GM19438 (cell line): ENCODE data around the gene C11orf54.

Experiments used
- ATAC-seq: cut with Tn5 transposase; IDR thresholded peaks from one replicate; pipeline ENCODE4 v1.9.1; 2021; ENCODE audit warnings: low read depth; ENCODE audit not compliant: unreplicated experiment

The C11orf54 gene

GRCh38 chr11:93741094-93741881 is at the start of gene C11orf54, which contains the start of gene TAF1D:
Gene C11orf54 (plus strand): TSS chr11:93741672. CDS start chr11:93747394, 5,722 bp downstream.
Gene TAF1D (minus strand): TSS chr11:93741495. CDS start chr11:93739304, 2,191 bp downstream.
- peak; percentile 82 for ATAC-seq

- ATAC-seq: no peak
Measured at GRCh38 chr11:93694109-93694508, 47.4 kb upstream of the C11orf54 start.

DNA sequence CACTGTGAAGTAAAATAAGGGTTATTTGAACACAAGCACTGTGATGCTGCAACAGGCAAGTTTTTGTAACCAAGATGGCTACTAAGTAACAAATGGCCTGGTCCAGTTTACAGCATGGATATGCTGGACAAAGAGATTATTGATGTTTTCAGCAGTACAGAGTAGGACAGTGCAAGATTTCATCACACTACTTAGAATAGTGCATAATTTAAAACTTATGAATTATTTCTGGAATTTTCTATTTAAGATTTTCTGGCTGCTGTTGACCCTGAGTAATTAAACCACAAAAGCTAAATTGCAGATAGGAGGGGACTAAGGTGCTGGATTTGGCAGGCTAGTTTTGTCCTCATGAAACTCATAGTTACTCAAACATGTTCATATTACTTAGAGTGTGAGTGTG is 46.9 kb upstream of the C11orf54 start:
- ATAC-seq: no peak

GRCh38 chr11:93697611-93698010 is 43.9 kb upstream of the C11orf54 start:
- ATAC-seq: no peak

- ATAC-seq: no peak
Measured at GRCh38 chr11:93700830-93701229, 40.6 kb upstream of the C11orf54 start.

- no peak for ATAC-seq
Measured at GRCh38 chr11:93704237-93704636, 37.2 kb upstream of the C11orf54 start.

DNA sequence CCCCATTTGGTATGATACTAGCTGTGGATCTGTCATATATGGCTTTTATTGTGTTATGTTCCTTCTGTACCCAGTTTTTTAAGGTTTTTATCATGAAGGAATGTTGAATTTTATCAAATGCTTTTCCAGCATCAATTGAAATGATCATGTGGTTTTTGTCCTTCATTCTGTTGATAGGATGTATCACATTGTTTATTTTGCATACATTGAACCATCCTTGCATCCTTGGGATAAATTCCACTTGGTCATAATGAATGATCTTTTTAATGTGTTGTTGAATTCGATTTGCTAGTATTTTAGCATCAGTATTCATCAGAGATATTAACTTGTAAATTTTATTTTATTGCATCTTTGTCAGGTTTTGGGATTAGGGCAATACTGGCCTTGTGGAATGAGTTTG is 31.2 kb upstream of the C11orf54 start:
- ATAC-seq: no peak

- ATAC-seq: no peak
Measured at GRCh38 chr11:93712678-93713077, 28.8 kb upstream of the C11orf54 start.

DNA sequence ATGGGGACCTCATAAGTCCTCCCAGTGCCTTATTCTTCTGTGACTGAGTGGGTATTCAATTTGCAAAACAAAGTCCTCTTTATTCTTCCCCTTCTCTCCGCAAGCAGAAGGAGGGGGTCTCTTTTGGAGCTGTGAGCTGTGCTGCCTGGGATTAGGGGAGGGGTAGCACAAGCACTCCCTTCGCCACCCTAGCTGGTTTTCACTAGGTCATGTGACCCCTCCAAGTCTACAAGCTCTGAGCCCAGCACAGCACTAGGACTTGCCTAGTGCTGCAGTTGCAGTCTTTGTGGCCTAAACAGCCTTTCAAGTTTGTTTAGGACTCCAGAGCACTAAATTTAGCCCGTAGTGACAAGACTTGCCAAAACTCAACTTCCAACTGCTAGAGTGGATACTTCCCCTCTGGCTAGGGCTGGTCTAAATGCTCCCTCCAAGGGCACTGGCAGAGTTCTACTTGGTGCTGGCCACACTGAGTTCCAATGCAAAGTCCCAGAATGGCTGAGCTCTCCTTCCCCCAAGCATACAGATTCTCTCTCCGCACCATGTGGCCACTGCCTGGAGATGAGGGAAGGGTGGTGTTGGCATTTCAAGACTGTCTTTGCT is 25.6 kb upstream of the C11orf54 start:
- no peak for ATAC-seq

GRCh38 chr11:93717501-93717900 is 24.0 kb upstream of the C11orf54 start:
- ATAC-seq: no peak

DNA sequence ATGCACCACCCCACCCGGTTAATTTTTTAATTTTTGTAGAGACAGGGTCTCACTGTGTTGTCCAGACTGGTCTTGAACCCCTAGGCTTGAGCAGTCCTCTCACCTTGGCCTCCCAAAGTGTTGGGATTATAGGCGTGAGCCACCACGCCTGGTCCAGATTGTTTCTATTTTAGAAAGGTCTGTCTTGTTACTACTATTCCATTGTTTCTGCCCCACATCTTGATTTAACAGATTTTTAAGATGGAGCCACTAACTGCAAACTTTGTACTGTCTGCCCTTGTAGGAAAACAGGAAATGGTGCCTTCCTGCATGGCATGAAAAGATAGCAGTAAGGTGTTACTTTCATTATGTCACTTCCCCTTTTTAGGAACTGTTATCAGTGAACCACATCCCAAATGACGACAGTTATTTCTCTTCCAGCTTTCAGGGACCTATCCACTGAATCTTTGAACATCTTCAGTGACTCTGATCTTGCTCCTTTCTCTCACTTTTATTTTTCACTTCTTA is 23.4 kb upstream of the C11orf54 start:
- ATAC-seq: peak; percentile 84

DNA sequence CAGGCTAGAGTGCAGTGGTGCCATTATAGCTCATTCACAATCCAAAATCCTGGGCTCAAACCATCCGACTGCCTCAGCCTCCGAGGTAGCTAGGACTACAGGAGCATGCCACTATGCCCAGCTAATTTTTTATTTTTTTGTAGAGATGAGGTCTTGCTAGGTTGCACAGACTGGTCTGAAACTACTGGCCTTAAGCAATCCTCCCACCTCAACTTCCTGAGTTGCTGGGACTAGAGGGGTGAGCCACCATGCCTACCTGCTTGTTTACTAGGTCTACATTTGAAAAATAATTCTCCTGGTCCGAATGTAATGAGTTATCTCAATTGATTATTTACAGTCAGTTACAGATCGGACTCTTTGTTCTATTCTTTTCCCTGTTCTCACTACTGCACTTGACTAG is 22.2 kb upstream of the C11orf54 start:
- ATAC-seq: no peak

- ATAC-seq: no peak
Measured at GRCh38 chr11:93720522-93720921, 20.9 kb upstream of the C11orf54 start.

DNA sequence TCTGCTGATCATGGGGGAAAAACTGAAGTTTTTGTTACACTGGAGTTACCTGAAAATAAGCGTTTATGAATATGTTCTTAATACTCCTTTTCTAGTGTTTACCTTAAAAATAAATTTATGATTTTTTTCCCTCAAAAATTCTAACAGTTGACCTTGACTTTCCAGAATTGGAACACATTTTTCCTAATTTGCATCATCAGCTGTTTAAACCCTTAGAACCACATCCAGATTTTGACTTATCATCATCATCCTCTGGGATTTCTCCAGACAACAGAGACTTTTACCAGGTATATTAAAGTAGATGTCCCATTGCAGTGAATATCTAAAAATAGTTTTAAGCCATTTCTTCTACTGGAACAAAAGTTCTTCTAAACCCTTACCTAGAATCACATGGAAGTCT is 17.4 kb upstream of the C11orf54 start:
- ATAC-seq: no peak

DNA sequence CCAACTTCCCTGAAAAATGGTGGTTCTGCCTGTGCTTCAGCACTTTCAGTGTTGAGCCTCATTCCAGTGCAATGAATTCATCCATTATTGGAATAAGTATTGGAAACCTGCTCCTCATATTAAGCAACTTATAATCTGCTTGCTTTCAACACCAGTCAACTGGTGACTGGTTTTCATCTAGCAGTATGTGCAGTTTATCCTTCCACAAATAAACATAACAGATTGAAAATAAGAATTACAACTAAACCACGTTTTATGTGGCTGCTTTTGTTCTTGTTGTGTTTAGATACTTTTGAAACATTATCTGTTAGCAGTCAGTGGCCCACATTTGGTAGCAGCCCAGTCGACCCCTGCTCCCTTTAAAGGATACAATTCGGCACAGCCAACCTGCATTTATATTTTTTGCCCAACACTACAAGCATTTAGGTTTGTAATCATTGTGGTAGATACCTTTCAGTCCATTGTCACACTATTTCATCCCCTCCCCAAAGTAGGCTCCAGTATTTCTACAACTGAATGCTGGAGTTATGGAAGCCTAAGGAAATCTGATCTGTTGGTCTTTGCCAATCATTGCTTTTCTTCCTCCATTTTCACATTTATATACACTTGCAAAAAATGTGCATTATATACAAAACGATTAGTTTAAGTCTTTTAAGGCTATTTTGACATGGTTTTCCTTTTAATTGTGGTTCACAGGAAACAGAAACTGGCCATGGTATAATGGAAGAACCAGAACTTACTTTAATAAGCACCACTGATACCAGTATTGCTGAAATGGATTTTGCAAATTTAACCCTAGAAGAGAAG is 13.3 kb upstream of the C11orf54 start:
- no peak for ATAC-seq

GRCh38 chr11:93728792-93729128 is 12.7 kb upstream of the C11orf54 start:
- ATAC-seq: no peak

DNA sequence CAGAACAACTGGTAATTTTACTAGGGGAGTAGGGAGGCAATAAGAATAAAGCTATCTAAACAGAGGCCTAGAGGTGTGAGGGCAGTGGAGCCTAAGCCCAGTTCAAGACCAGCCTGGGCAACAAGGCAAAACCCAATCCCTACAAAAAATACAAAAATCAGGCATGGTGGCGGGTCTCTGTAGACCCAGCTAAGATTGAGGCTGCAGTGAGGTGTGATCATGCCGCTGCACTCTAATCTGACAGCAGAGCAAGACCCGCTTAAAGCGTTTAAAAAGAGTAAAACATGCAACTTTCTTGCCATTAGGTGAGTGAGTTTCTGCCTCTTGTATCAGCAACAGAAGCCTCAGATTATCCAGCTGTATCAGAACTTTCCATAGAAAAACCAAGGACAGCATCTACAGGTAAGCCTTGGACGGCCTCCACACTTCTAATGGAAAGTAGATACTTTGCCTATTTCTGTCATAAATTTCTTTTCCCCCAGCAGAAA is 12.3 kb upstream of the C11orf54 start:
- ATAC-seq: no peak

- ATAC-seq: no peak
Measured at GRCh38 chr11:93730108-93731107, 11.1 kb upstream of the C11orf54 start.

GRCh38 chr11:93732237-93732892 is 9.1 kb upstream of the C11orf54 start:
- ATAC-seq: no peak
